Fibroblast of gingiva (primary cell): Measurements from ENCODE around the gene NPPA.

Experiments used
- DNase-seq: peaks from one replicate; pipeline ENCODE4 v3.0.0-alpha.2; 2011; ENCODE audit warnings: low read depth

NPPA gene

DNA sequence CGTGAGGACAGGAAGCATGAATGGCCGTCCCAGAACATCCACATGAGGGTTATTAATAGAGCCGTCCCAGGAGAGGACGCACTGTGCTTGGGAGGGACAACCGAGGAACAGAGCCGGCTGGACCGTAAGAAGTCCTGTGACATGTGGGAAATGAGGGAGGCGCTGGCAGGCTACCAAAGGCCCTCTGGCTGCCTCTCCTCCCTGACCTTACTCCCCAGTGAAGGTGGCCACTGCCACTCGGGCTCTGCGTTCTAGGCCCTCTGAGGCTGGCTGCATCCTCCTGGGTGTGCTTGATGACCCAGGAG is 26.6 kb upstream of the NPPA start:
- no peak for DNase-seq

DNA sequence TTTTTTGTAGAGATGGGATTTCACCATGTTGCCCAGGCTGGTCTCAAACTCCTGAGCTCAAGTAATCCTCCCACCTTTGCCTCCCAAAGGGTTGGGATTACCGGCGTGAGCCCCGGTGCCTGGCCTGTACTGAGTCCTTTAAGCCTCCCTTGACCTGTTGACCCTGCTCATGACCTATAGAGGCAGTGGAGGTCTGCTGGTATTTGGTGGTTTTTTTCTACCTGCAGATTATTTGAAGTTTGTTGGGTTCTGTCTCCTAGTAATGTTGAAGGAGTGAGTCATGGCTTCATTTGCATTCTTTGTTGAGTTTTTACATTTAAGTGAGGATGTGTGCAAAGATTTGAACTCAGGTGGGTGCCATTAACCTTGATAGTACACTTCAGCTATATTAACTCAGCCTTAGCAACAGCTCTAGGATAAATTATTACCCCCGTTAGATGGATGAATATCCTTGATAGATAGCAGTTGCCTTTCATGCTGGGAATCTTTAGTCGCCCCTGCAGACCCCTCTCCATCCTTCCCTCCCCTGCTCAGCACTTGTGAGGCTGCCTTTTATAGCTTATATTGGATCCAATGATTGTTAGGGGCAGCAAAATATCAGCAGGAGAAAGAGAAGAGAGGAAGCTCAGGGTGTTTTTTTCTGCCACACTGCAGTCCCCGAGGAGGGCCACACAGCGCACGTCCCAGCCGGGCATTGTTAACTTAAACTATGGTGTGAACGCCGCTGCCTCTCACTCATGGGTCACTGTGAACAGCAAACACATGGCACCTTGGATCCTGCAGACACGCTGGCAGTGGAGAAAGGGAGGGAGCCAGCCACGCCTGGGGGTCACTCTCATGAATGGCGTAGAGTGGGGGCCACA is 26.0 kb upstream of the NPPA start:
- DNase-seq, result no peak

DNA sequence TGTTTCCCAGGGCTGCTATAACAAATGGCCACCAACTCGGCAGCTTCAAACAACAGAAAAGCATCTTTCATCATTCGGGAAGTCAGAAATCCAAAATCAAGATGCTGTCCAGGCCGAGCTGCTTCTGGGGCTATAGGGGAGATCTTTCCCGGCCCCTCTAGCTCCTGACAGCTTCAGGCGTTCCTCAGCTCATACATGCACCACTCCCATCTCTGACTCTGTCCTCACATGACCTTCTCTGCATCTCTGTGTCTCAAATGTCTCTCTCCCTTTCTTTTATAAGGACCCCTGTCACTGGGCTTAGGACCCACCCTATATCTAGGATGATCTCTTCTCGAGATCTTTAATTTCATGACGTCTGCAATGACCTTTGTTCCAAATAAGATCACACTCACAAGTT is 25.0 kb upstream of the NPPA start:
- DNase-seq, result no peak

DNA sequence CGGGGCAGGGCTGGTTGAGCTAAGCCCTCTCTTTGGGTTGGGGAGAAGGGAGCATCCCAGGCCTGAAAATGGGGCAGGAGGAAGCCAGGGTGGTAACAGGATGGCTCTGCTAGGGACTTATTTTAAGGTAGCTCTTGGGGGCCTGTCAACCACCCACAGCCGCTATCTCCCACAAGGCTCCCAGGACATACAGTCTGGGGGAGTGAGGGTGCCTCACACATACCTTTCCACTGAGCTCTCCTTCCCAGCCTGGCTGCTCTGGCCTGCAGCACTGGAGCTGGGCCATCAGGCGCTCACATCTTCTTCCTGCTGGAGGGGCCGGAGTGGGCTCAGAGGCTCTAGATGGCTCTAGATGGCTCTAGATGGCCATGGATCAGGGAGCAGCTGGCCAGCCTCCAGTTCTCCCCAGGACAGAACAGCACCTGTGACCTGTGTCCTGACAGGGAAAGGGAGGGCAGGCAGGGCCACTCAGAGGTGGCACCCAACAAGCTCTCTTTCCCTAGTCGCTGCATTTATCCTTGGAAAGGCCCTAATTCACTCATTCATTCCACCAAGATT is 22.1 kb upstream of the NPPA start:
- no peak for DNase-seq

DNA sequence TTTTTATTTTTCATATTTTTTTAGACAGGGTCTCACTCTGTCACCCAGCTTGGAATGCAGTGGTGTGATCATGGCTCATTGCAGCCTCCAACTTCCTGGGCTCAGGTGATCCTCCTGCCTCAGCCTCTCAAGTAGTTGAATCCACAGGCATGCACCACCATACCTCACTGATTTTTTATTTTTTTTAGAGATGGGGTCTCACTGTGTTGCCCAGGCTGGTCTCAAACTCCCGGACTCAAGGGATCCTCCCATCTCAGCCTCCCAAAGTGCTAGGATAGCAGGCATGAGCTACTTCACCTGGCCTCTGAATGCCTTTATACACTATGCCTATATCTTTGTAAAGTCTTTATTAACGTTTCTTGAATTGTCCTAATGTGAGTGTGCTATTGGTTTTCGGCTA is 21.5 kb upstream of the NPPA start:
- DNase-seq, result no peak

DNA sequence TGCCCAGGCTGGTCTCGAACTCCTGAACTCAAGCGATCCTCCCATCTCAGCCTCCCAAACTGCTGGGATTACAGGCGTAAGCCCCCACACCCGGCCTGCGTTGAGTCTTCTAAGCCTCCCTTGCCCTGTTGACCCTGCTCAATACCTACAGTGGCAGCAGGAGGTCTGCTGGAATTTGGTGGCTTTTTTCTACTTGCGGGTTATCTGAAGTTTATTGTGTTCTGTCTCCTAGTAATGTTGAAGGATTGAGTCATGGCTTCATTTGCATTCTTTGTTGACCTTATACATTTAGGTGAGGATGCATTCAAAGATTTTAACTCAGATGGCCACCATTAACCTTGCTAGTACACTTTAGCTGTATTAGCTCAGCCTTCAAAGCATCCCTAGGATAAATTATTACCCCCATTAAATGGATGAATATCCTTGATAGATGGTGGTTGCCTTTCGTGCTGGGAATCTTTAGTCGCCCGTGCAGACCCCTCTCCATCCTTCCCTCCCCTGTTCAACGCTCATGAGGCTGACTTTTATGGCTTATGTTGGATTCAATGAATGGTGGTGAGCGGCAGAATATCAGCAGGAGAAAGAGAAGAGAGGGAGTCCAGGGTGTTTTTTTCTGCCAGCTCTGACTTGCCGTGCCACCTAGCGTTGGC is 20.9 kb upstream of the NPPA start:
- DNase-seq, result no peak

DNA sequence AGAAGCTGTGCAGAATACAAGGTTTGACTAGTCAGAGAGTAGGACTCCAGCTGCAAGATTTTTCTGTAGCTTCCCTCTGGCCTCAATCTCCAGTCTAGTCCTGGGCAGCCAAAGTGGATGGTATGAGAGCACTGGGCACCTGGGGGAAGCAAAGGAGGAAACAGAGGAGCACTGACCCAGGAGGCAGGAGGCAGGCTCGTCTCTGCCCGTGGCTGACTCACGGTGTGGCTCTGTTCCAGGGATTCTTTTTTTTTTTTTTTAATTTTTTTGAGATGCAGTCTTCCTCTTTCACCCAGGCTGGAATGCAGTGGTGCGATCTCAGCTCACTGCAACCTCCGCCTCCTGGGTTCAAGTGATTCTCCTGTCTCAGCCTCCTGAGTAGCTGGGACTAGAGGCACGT is 15.3 kb upstream of the NPPA start:
- no peak for DNase-seq

DNA sequence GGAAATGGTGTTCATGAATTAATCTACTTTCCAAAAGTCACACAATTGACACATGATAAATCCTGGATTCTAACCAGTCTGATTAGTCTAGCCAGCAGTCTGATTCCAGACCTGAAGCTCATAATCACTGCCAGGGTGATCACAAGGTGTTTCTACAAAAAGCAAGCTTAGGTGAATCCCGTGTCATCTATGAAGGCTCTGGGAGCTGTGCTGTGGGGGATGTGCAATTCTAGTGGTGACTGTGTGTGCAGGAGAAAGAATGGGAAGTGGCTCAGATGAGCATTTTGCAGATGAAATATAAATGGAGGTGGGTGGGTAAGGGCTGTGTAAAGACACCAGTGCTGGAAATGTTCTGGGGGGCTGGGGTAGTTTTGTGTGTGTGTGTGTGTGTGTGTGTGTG is 13.0 kb upstream of the NPPA start:
- no peak for DNase-seq

DNA sequence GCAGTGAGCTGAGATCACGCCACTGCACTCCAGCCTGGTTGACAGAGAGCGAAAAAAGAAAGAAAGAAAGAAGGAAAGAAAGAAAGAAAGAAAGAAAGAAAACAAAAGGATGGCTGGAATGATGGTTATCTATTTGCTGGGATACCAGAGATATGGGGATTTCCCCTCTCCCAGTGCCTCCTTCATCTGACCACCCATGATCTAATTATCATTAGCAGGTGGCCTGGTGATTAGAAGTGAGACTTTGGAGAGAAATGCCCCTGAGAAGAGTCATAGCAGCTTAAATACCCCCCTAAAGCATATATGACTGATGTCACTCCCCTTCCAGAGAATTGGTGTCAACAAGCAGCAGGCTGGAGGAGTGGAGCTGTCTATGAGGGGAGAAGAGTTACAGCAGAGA is 12.5 kb upstream of the NPPA start:
- no peak for DNase-seq

DNA sequence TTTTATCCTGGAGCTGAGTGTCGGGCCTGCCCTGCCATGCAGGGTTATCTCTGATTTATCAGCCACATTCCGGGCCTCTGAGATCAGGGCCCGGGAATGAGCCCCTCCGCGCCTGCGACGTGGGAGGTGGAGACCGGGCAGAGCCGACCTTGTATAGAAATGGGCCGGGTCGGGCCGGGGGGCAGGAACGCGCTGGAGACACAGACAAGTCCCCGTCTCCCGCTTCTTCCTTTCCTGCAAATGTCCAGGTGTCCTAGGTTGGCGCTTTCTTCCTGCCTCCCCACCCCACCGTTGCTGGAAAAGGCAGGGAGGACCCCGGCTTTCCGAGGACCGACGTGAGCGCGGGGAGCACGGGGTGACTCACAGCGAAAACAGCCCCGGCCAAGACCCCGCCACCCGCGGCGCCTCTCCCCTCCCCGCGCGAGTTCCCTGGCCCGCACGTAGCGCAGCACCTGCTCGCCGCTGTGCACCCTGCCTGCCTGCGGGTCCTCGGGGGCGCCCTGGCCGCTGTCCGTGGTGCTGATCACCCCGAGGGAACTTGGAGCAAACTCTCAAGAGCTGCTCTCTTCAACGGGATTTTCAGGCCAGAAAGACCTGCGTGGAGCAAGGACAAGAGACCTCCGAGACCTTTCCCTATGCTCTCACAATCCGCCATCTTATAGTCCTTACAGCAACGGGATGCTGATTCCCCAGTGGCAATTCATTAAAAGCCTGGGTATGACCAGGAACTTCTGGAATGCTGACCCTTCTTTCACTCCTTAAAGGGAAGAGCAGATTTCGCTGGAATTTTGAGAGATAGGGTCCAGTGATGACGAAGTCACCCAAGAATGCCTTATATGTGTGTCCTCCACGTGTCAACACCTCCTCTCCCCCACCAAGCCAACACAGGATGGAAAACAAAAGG is 11.6 kb upstream of the NPPA start:
- DNase-seq, result peak; percentile 22

DNA sequence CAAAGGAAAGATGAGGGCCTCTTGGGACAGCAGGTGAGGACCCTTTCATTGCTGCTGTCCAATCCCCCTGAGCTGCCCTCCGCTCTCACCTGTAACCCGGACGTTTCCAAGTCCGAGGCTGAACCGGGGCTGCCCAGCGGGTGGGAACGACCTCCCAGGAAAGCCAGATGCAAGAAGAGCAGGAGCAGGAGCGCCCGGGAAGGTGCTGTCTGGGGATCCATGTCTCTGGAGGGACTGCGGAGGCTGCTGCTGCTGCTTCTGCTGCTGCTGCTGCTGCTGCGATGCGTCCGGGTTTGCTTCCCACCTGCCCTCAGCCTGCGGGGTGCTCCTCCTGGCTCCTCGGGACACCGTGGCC is 11.0 kb upstream of the NPPA start, which contains the start of gene NPPB:
Gene NPPB, minus strand, starts transcription at position 333 of the 355 bp plus-strand sequence. Its CDS starts 112 bp downstream, at position 221.
- no peak for DNase-seq

DNA sequence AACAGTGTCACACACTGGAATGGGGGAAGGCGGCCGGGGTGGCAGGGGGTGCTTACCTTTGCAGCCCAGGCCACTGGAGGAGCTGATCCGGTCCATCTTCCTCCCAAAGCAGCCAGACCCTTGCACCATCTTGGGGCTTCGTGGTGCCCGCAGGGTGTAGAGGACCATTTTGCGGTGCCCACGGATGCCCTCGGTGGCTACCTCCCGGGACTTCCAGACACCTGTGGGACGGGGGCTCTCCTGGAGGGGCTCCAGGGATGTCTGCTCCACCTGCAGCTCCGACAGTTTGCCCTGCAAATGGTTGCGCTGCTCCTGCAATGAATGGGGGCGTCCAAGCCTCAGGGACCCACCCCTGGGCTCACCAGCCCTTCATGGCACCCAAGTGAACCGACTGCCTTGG is 10.6 kb upstream of the NPPA start:
- DNase-seq, result no peak

DNA sequence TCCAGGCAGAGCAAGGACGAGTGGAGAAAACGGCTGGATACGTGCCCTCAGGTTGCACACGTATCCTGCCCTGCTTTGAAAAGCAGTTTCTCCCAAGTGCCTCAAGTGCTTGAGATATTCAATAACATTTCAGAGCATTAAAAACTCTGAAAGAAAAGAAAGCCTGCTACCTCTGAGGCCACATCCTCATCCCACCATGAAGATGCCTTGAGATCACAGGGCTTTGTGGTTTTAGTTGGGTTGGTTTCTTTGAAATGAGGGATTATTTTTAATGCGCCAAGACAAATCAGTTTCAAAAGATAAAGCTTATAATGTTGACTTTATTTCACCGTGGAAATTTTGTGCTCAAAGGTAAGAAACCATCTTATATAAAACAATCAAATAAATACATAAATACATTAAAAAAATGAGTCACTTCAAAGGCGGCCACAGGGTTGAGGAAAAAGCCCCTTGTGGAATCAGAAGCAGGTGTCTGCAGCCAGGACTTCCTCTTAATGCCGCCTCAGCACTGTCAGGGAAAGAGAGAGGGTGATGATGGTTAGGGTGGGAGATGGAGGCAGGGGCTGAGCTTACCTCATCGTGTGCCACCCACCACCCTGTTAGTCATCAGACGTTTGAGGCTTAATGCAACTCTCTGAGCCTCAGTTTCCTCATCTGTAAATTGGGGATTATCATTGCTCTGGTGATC is 9.7 kb upstream of the NPPA start:
- no peak for DNase-seq

DNA sequence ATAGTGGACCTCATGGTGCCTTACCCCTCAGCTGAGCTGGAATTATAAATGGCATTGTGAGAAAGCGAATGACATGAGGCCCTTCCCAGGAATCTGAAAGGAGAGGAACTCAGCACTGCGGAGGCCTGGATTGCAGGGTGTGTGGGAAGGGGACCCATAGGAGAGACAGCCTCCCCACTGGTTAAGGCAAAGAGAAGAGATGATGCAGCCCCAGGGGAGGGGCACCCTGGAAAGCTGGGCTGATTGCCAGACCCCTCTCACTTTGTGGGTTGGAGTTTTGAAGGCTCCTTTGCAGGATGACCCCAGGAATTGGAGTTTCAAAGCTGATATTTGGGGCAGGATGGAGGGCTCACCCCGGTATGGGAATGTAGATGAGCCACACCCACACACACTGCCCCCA is 9.1 kb upstream of the NPPA start:
- no peak for DNase-seq

DNA sequence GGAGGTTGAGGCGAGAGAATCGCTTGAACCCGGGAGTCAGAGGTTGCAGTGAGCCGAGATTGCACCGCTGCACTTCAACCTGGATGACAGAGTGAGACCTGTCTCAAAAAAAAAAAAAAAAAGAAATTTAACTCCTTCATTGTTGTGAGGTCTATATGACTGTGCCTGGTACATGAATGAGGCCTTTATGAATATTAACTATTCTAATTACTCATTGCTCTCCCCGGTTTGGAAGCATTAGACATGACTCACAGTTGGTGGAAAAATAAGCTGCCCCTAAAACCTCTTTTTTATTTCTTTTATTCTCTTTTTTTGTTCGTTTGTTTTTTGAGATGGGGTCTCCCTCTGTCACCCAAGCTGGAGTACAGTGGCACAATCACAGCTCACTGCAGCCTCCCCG is 7.8 kb upstream of the NPPA start:
- no peak for DNase-seq

DNA sequence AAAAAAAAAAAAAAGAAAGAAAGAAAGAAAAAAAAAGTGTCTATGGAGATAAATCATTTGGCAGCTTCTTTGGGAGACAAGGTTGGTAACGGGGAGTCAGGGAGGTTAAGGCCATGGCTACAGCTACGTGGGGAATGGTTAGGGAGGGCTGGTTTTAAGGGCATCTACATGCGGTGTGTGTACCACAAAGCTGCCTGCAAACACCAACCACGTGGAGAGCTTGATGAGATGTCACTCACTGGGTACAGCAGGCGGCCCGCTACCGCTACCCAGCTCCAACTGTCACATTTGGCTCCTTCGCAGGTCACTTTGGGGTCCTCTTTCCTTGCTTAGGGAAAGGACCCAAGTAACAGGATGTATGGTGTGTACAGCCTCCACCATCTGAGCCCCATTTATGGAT is 6.9 kb upstream of the NPPA start:
- no peak for DNase-seq

DNA sequence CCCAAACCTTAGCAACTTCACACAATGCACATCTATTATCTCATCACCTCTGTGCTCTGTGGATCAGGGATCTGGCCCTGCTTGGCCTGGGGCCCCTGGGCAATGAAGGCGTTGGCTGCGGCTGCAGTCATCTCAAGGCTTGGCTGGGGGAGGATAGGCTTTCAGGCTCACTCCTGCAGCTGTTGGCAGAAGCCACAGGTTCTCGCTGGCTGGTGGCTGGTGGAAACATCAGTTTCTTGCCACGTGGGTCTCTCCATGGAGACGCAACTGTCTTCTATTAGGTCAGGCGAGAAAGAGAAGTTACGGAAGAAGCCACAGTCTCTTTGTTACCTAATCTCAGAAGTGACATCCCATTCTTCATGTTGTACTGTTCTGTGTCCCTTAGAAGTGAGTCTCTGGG is 3.6 kb upstream of the NPPA start:
- peak; percentile 31 for DNase-seq

DNA sequence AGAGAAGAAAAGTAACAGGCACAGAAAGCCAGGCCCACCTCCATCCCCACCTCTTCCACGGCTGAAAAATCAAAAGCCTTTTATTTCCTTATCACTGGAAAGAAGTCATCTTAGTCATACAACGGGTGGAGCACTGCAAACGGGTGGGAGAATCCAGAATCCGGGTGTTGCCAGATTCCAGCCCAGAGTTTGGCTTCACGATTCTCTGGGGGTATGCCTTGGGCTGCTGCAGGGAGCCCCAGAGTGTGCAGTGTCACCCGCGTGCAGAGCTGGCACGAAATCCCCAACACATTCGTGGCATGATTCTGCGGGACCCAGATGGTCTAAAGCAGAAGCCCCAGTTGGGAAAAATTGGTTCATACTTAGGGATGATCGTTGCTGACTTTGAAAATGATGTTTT is 2.6 kb upstream of the NPPA start:
- no peak for DNase-seq

DNA sequence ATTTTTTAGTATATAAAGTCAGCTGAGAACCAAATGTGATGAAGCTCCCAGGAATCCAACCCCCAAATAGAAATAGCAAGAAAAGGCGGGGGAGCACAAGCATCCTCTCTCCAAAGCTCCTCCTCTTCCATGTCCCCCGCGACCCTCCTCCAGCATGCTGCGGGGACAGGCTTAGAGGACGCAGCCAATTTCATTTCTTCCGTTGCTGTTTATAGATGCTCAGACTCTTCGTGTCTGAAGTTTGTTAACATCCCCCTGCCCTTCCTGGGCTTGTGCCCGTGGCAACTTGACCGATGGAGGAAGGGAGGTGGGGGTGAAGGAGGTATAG is 754 bp upstream of the NPPA start:
- DNase-seq, result no peak

DNA sequence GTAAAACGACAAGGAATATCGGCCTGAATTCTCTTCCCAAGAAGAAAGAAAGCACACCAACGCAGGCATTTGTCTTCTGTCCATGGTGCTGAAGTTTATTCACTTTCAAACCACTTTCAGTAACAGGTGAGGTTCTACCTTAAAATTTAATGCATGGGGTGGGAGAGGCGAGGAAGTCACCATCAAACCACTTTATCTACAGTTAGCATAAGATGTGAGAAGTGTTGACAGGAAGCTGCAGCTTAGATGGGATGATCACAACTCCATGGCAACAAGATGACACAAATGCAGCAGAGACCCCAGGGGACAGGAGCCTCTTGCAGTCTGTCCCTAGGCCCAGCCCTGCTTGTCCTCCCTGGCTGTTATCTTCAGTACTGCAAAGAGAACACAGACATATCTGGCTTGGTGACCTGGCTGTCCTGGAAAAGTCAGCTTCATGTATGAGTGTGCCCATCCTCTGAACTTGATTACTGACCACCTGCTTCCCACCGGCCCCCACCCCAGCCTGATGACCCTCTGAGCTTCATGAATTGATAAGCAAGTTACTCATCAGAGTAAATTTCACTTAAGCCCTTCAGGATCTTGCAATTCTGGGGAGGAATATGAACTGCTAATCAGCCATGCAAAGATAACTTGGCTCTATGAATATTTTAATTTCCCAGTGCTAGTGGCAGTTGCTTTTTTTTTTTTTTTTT is 1.8 kb downstream of the NPPA start:
- no peak for DNase-seq
